Neural cell (in vitro differentiated cells): ENCODE results near the gene NSFL1C.

Experiments used
- CTCF ChIP-seq: fragments of 450-650 bp; IDR thresholded peaks from 2 replicates; pipeline ENCODE4 v1.5.1; 2014; ENCODE audit warnings: antibody characterized with exemption, mild to moderate bottlenecking, moderate library complexity; ENCODE audit not compliant: poor library complexity, severe bottlenecking
- EZH2 ChIP-seq: fragments of 200-600, 300-800 bp; shearing (Covaris generic), sonication (generic); IDR thresholded peaks from 2 replicates; pipeline ENCODE4 v1.6.1; 2014; ENCODE audit warnings: antibody characterized with exemption, low read length, borderline replicate concordance, mild to moderate bottlenecking; ENCODE audit not compliant: insufficient read depth, poor library complexity, severe bottlenecking
- MXI1 ChIP-seq: fragments of 450-650 bp; conservative IDR thresholded peaks from 2 replicates; pipeline ENCODE4 v1.6.1; 2014; ENCODE audit warnings: antibody characterized with exemption, mild to moderate bottlenecking; ENCODE audit not compliant: poor library complexity, severe bottlenecking
- POLR2AphosphoS5 ChIP-seq: IDR thresholded peaks from 2 replicates; pipeline ENCODE4 v1.6.1; 2012
- RAD21 ChIP-seq: fragments of 450-650 bp; conservative IDR thresholded peaks from 2 replicates; pipeline ENCODE4 v1.6.1; 2014; ENCODE audit warnings: antibody characterized with exemption, mild to moderate bottlenecking, moderate library complexity

GRCh38 chr20:1424336-1424735 lies 42.3 kb downstream of the NSFL1C start:
- TF ChIP-seq CTCF (no peak), EZH2 (no peak), RAD21 (no peak), MXI1 (no peak), POLR2AphosphoS5 (no peak)
